ENCODE measurements around the gene CALHM1.

The CALHM1 gene

GRCh38 chr10:103441611-103442010 lies 17.1 kb downstream of the CALHM1 start:
- H3K4me3 ChIP-seq (ENCODE audit: low read depth, low read length), result no peak overlapping the region
- no peak for DNase-seq (ENCODE audit: low read depth)
- TF ChIP-seq CTCF (conservative IDR thresholded peaks at IDR 0.05; ENCODE audit: low read depth, low read length), result no peak

GRCh38 chr10:103441206-103441605 lies 17.5 kb downstream of the CALHM1 start:
- no peak overlapping the region for H3K4me3 ChIP-seq (ENCODE audit: low read depth, low read length)
- no peak for TF ChIP-seq CTCF (conservative IDR thresholded peaks at IDR 0.05; ENCODE audit: low read depth, low read length)
- peak; percentile 25 for DNase-seq (ENCODE audit: low read depth)

- DNase-seq (ENCODE audit: low read depth), result no peak
- TF ChIP-seq CTCF (conservative IDR thresholded peaks at IDR 0.05; ENCODE audit: low read depth, low read length), result no peak
- no peak overlapping the region for H3K4me3 ChIP-seq (ENCODE audit: low read depth, low read length)
Observed at GRCh38 chr10:103440416-103440815, 18.3 kb downstream of the CALHM1 start.

- TF ChIP-seq CTCF (conservative IDR thresholded peaks at IDR 0.05; ENCODE audit: low read depth, low read length), result no peak
- no peak overlapping the region for H3K4me3 ChIP-seq (ENCODE audit: low read depth, low read length)
- no peak for DNase-seq (ENCODE audit: low read depth)
Observed at GRCh38 chr10:103439776-103440175, 18.9 kb downstream of the CALHM1 start.

GRCh38 chr10:103433858-103434257 lies 24.8 kb downstream of the CALHM1 start:
- TF ChIP-seq CTCF (conservative IDR thresholded peaks at IDR 0.05; ENCODE audit: low read depth, low read length), result no peak
- no peak overlapping the region for H3K4me3 ChIP-seq (ENCODE audit: low read depth, low read length)
- DNase-seq (ENCODE audit: low read depth), result peak; percentile 48

- no peak for DNase-seq (ENCODE audit: low read depth)
- no peak for TF ChIP-seq CTCF (conservative IDR thresholded peaks at IDR 0.05; ENCODE audit: low read depth, low read length)
Observed at GRCh38 chr10:103431902-103432301, 26.8 kb downstream of the CALHM1 start.

GRCh38 chr10:103429647-103430046 lies 29.1 kb downstream of the CALHM1 start:
- no peak for DNase-seq (ENCODE audit: low read depth)
- TF ChIP-seq CTCF (conservative IDR thresholded peaks at IDR 0.05; ENCODE audit: low read depth, low read length), result no peak
- H3K4me3 ChIP-seq (ENCODE audit: low read depth, low read length), result no peak overlapping the region

More at GRCh38 chr10:103431902-103432301, 26.8 kb downstream of the CALHM1 start:
- no peak overlapping the region for H3K4me3 ChIP-seq (ENCODE audit: low read depth, low read length)

All from choroid plexus epithelial cell (primary cell).